Brain microvascular endothelial cell (primary cell): ENCODE measurements around the gene USP17L13.
"Not testable (repeated sequence)": the region's sequence is repeated elsewhere in the genome, so short reads cannot be mapped to it uniquely, and the experiment has no call there.

Experiments
- DNase-seq: peaks from one replicate; pipeline ENCODE4 v3.0.0-alpha.2; 2020
- H3K27ac ChIP-seq: fragments of 250-450 bp; sonication (Bioruptor Pico); 2 replicates; pipeline ENCODE4 v1.5.1; 2020; ENCODE audit warnings: mild to moderate bottlenecking, moderate library complexity
- H3K27me3 ChIP-seq: fragments of 250-450 bp; sonication (Bioruptor Pico); replicated peaks from 2 replicates; pipeline ENCODE4 v1.5.1; 2020; ENCODE audit warnings: mild to moderate bottlenecking
- H3K36me3 ChIP-seq: fragments of 250-450 bp; sonication (Bioruptor Pico); replicated peaks from 2 replicates; pipeline ENCODE4 v1.5.1; 2020; ENCODE audit warnings: mild to moderate bottlenecking
- H3K4me3 ChIP-seq: 2 replicates; pipeline ENCODE4 v1.5.1; 2011; ENCODE audit warnings: low read depth, mild to moderate bottlenecking, control low read depth, low read length, moderate library complexity
- in situ Hi-C: cut with HindIII; loops from 2 replicates; pipeline ENCODE4 v1.10.0; 2017; ENCODE audit warnings: low sequenced_read_pairs, low pct_ligation_motif_present

USP17L13 gene

GRCh38 chr4:9271719-9272118, 47.0 kb downstream of the USP17L13 start:
- in situ Hi-C loops, H3K36me3 ChIP-seq, H3K4me3 ChIP-seq, H3K27me3 ChIP-seq, H3K27ac ChIP-seq: not testable (repeated sequence)
- DNase-seq = peak; percentile 1
